ENCODE data around the gene LSM5.

The LSM5 gene

GRCh38 chr7:32490127-32490796, at the start of gene LSM5:
LSM5 (minus strand) TSS chr7:32490380; CDS start chr7:32490365, 15 bp downstream.
- DNase-seq = peak; percentile 96

GRCh38 chr7:32539366-32539765, 49.2 kb upstream of the LSM5 start:
- DNase-seq = no peak

- no peak for DNase-seq
These were observed 47.6 kb upstream of the LSM5 start for GRCh38 chr7:32537760-32538159.

- DNase-seq = no peak
These were observed 46.4 kb upstream of the LSM5 start for GRCh38 chr7:32536585-32536984.

- no peak for DNase-seq
These were observed 45.8 kb upstream of the LSM5 start for GRCh38 chr7:32536016-32536415.

- no peak for DNase-seq
These were observed 45.1 kb upstream of the LSM5 start for GRCh38 chr7:32535162-32535702.

GRCh38 chr7:32533276-32534029, 43.3 kb upstream of the LSM5 start:
- DNase-seq = no peak

- no peak for DNase-seq
These were observed 42.5 kb upstream of the LSM5 start for GRCh38 chr7:32532716-32533115.

- DNase-seq = no peak
These were observed 41.9 kb upstream of the LSM5 start for GRCh38 chr7:32532086-32532485.

- no peak for DNase-seq
These were observed 41.2 kb upstream of the LSM5 start for GRCh38 chr7:32531402-32531801.

- DNase-seq = no peak
These were observed 35.7 kb upstream of the LSM5 start for GRCh38 chr7:32525839-32526238.

- DNase-seq = no peak
These were observed 34.5 kb upstream of the LSM5 start for GRCh38 chr7:32524631-32525030.

- DNase-seq = no peak
These were observed 32.8 kb upstream of the LSM5 start for GRCh38 chr7:32522746-32523530.

GRCh38 chr7:32519763-32520162, 29.6 kb upstream of the LSM5 start:
- DNase-seq = no peak

- peak; percentile 76 for DNase-seq
These were observed 28.5 kb upstream of the LSM5 start for GRCh38 chr7:32518534-32519140.

- no peak for DNase-seq
These were observed 26.4 kb upstream of the LSM5 start for GRCh38 chr7:32516551-32517100.

- DNase-seq = no peak
These were observed 25.8 kb upstream of the LSM5 start for GRCh38 chr7:32515890-32516550.

- DNase-seq = no peak
These were observed 23.0 kb upstream of the LSM5 start for GRCh38 chr7:32513210-32513609.

GRCh38 chr7:32511791-32512190, 21.6 kb upstream of the LSM5 start:
- no peak for DNase-seq

- DNase-seq = no peak
These were observed 17.2 kb upstream of the LSM5 start for GRCh38 chr7:32507414-32507813.

- DNase-seq = peak; percentile 12
These were observed 16.3 kb upstream of the LSM5 start for GRCh38 chr7:32506266-32507054.

Measured in NCI-H82 (cell line).